Neuronal stem cell (in vitro differentiated cells): ENCODE results near the gene CDK14.

Source experiments
- DNase-seq: peaks from one replicate; pipeline ENCODE4 v3.0.0-alpha.2; 2013; ENCODE audit warnings: low spot score
- H2AFZ ChIP-seq: one replicate; pipeline ENCODE4 v1.6.1; 2013; ENCODE audit warnings: mild to moderate bottlenecking, low read length, inconsistent platforms
- H2AK5ac ChIP-seq: 2 replicates; pipeline ENCODE4 v1.6.1; 2013; ENCODE audit warnings: low read depth, mild to moderate bottlenecking, inconsistent platforms, low read length, moderate library complexity, mixed read lengths
- H2BK120ac ChIP-seq: 2 replicates; pipeline ENCODE4 v1.6.1; 2013; ENCODE audit warnings: low read depth, mild to moderate bottlenecking, inconsistent platforms, low read length, moderate library complexity, mixed read lengths
- H2BK12ac ChIP-seq: one replicate; pipeline ENCODE4 v1.6.1; 2013; ENCODE audit warnings: low read length, inconsistent platforms
- H2BK15ac ChIP-seq: 2 replicates; pipeline ENCODE4 v1.6.1; 2013; ENCODE audit warnings: mild to moderate bottlenecking, low read length, inconsistent platforms, mixed read lengths
- H2BK5ac ChIP-seq: one replicate; pipeline ENCODE4 v1.6.1; 2013; ENCODE audit warnings: inconsistent platforms, mild to moderate bottlenecking, low read length, moderate library complexity
- H3K14ac ChIP-seq: one replicate; pipeline ENCODE4 v1.6.1; 2013; ENCODE audit warnings: low read length, inconsistent platforms
- H3K18ac ChIP-seq: 2 replicates; pipeline ENCODE4 v1.6.1; 2013; ENCODE audit warnings: low read length, inconsistent platforms
- H3K23ac ChIP-seq: 2 replicates; pipeline ENCODE4 v1.6.1; 2013; ENCODE audit warnings: low read depth, mild to moderate bottlenecking, mixed read lengths, low read length, inconsistent platforms; ENCODE audit not compliant: poor library complexity
- H3K27ac ChIP-seq: replicated peaks from 3 replicates; pipeline ENCODE4 v1.5.1; 2013; ENCODE audit warnings: low read length, inconsistent platforms
- H3K27me3 ChIP-seq, 3 experiments: 2 replicates each; pipeline ENCODE4 v1.6.1; 2013; ENCODE audit warnings: low read length in 3 of 3, mild to moderate bottlenecking in 2 of 3, inconsistent platforms in 1 of 3, low read depth in 1 of 3, mixed read lengths in 1 of 3, moderate library complexity in 1 of 3; ENCODE audit not compliant: control insufficient read depth in 3 of 3, insufficient read depth in 3 of 3
- H3K36me3 ChIP-seq, 2 donors: replicated peaks in 1 of 2; 2 replicates each; pipeline ENCODE4 v1.6.1; 2013; ENCODE audit warnings: low read length in 2 of 2; ENCODE audit not compliant: control insufficient read depth in 2 of 2, insufficient read depth in 2 of 2
- H3K4ac ChIP-seq: 2 replicates; pipeline ENCODE4 v1.6.1; 2013; ENCODE audit warnings: inconsistent platforms, mild to moderate bottlenecking, low read length, moderate library complexity
- H3K4me1 ChIP-seq, 2 donors: 1 replicate in 1 of 2; 2 replicates in 1 of 2; pipeline ENCODE4 v1.6.1; 2013; ENCODE audit warnings: low read length in 2 of 2, low read depth in 1 of 2; ENCODE audit not compliant: control insufficient read depth in 2 of 2, insufficient read depth in 1 of 2
- H3K4me2 ChIP-seq: one replicate; pipeline ENCODE4 v1.6.1; 2013; ENCODE audit warnings: mild to moderate bottlenecking, low read length, inconsistent platforms; ENCODE audit not compliant: insufficient read depth, poor library complexity, severe bottlenecking
- H3K4me3 ChIP-seq, 2 donors: 2 replicates each; pipeline ENCODE4 v1.5.1; 2013; ENCODE audit warnings: low read length in 2 of 2, mild to moderate bottlenecking in 2 of 2, inconsistent platforms in 1 of 2, moderate library complexity in 1 of 2
- H3K79me1 ChIP-seq: one replicate; pipeline ENCODE4 v1.6.1; 2013; ENCODE audit warnings: low read depth, mild to moderate bottlenecking, inconsistent platforms, low read length, moderate library complexity
- H3K9ac ChIP-seq: one replicate; pipeline ENCODE4 v1.6.1; 2013; ENCODE audit warnings: mild to moderate bottlenecking, low read depth, low read length, inconsistent platforms; ENCODE audit not compliant: poor library complexity
- H3K9me3 ChIP-seq, 2 donors: replicated peaks in 1 of 2; 2 replicates each; pipeline versions ENCODE3 to v1.6.1; 2013; ENCODE audit warnings: low read length in 2 of 2, mild to moderate bottlenecking in 2 of 2, inconsistent platforms in 1 of 2, low read depth in 1 of 2, mixed read lengths in 1 of 2, moderate library complexity in 1 of 2; ENCODE audit not compliant: control insufficient read depth in 2 of 2, insufficient read depth in 1 of 2
- H4K8ac ChIP-seq: one replicate; pipeline ENCODE4 v1.6.1; 2013; ENCODE audit warnings: low read depth, mild to moderate bottlenecking, inconsistent platforms, low read length, moderate library complexity
- H4K91ac ChIP-seq: one replicate; pipeline ENCODE4 v1.6.1; 2013; ENCODE audit warnings: low read length, low read depth, mild to moderate bottlenecking, inconsistent platforms; ENCODE audit not compliant: poor library complexity
- WGBS, 2 donors: extraction: QIAGEN DNeasy Blood & Tissue Kit; methylation state at CpG; one replicate each; pipeline ENCODE4 v1.1.7; 2013; ENCODE audit warnings: missing lambda C conversion rate in 2 of 2, mixed read lengths in 1 of 2; ENCODE audit not compliant: insufficient read length in 2 of 2, insufficient replicate concordance in 1 of 2; ENCODE audit errors: extremely low coverage in 2 of 2; 5-methylcytosine and 5-hydroxymethylcytosine counted together

Gene CDK14

DNA sequence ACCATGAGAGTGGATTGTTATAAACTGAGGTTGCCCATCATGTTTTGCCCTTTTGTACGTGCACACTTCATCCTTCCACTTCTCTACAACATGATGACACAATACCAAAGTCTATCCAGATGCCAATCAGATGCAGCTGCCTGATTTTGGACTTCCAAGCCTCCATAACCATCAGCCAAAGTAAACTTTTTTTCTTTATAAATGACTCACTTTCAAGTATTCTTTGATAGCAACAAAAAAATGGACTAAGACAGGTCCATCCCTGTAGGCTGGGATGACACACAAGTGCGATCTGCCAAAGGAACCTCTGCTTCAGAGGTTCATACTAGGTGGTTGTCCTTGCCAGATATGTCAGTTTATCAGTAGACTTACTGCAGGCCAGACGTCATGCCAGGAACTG lies 347.9 kb downstream of the CDK14 start:
- H3K9ac ChIP-seq = no peak overlapping the region
- no peaks in the 10 kb centered on the region for H3K36me3 ChIP-seq
- no peak overlapping the region for H3K4me2 ChIP-seq
- DNase-seq = no peak
- H3K4me1 ChIP-seq = peaks cover 0 to 4% of the 10 kb centered on the region in 2 donors
- no peak overlapping the region for H2BK15ac ChIP-seq
- no peaks in the 10 kb centered on the region for H3K9me3 ChIP-seq
- no peak overlapping the region for H3K4me3 ChIP-seq
- H2BK120ac ChIP-seq = no peak overlapping the region
- no peak overlapping the region for H4K91ac ChIP-seq
- H2AFZ ChIP-seq = no peak overlapping the region
- H3K79me1 ChIP-seq = no peaks in the 10 kb centered on the region
- WGBS, 2 donors = no CpG with 5 or more reads among the region's 3 CpGs
- no peak overlapping the region for H3K14ac ChIP-seq
- no peak overlapping the region for H3K4ac ChIP-seq
- H3K27me3 ChIP-seq = no peaks in the 10 kb centered on the region
- H3K27ac ChIP-seq = no peak overlapping the region
- H3K18ac ChIP-seq = no peak overlapping the region
- no peak overlapping the region for H4K8ac ChIP-seq
- no peak overlapping the region for H2AK5ac ChIP-seq
- no peak overlapping the region for H2BK12ac ChIP-seq
- peak overlapping the region; percentile 12 for H3K23ac ChIP-seq
- H2BK5ac ChIP-seq = no peak overlapping the region

GRCh38 chr7:90945104-90945787 lies 349.1 kb downstream of the CDK14 start:
- no peaks in the 10 kb centered on the region for H3K36me3 ChIP-seq
- no peak overlapping the region for H2BK15ac ChIP-seq
- WGBS, 2 donors = no CpG with 5 or more reads among the region's 5 CpGs
- H4K91ac ChIP-seq = no peak overlapping the region
- no peak overlapping the region for H3K14ac ChIP-seq
- H3K27me3 ChIP-seq = no peaks in the 10 kb centered on the region
- no peak overlapping the region for H4K8ac ChIP-seq
- no peak overlapping the region for H3K23ac ChIP-seq
- no peak overlapping the region for H3K4ac ChIP-seq
- H3K4me3 ChIP-seq = no peak overlapping the region
- no peak for DNase-seq
- no peak overlapping the region for H2BK120ac ChIP-seq
- H2BK12ac ChIP-seq = no peak overlapping the region
- H3K27ac ChIP-seq = no peak overlapping the region
- H2AFZ ChIP-seq = no peak overlapping the region
- no peak overlapping the region for H3K4me2 ChIP-seq
- no peak overlapping the region for H3K18ac ChIP-seq
- H2BK5ac ChIP-seq = no peak overlapping the region
- no peaks in the 10 kb centered on the region for H3K9me3 ChIP-seq
- H3K9ac ChIP-seq = no peak overlapping the region
- H3K4me1 ChIP-seq = peaks cover 0 to 4% of the 10 kb centered on the region in 2 donors
- no peak overlapping the region for H2AK5ac ChIP-seq
- no peaks in the 10 kb centered on the region for H3K79me1 ChIP-seq

- Histone ChIP-seq H2AK5ac (no peak overlapping the region), H2AFZ (no peak overlapping the region), H3K79me1 (no peaks in the 10 kb centered on the region), H3K27me3 (no peaks in the 10 kb centered on the region), H3K14ac (no peak overlapping the region), H3K23ac (no peak overlapping the region), H3K4me1 (peaks cover 4 to 5% of the 10 kb centered on the region in 2 donors), H3K9me3 (no peaks in the 10 kb centered on the region), H3K4me3 (no peak overlapping the region), H2BK120ac (no peak overlapping the region), H2BK12ac (no peak overlapping the region), H3K4ac (no peak overlapping the region), H2BK5ac (no peak overlapping the region), H3K9ac (no peak overlapping the region), H4K8ac (no peak overlapping the region), H4K91ac (no peak overlapping the region), H3K36me3 (no peaks in the 10 kb centered on the region), H3K27ac (no peak overlapping the region), H3K18ac (peak overlapping the region; percentile 84), H3K4me2 (no peak overlapping the region), H2BK15ac (no peak overlapping the region)
- WGBS, 2 donors = no CpG with 5 or more reads among the region's 10 CpGs
- no peak for DNase-seq
Observed at GRCh38 chr7:90946730-90947501, 350.8 kb downstream of the CDK14 start.

GRCh38 chr7:90948085-90948484 lies 352.0 kb downstream of the CDK14 start:
- Histone ChIP-seq H2BK12ac (no peak overlapping the region), H3K14ac (no peak overlapping the region), H2BK120ac (no peak overlapping the region), H3K27ac (no peak overlapping the region), H2AFZ (no peak overlapping the region), H3K18ac (no peak overlapping the region), H2BK5ac (no peak overlapping the region), H3K23ac (no peak overlapping the region), H3K27me3 (no peaks in the 10 kb centered on the region), H4K8ac (no peak overlapping the region), H2AK5ac (no peak overlapping the region), H3K79me1 (no peaks in the 10 kb centered on the region), H4K91ac (no peak overlapping the region), H3K9me3 (no peaks in the 10 kb centered on the region), H3K4me2 (no peak overlapping the region), H3K36me3 (no peaks in the 10 kb centered on the region), H3K4me1 (peaks cover 6 to 16% of the 10 kb centered on the region in 2 donors), H3K4me3 (no peak overlapping the region), H3K9ac (no peak overlapping the region), H3K4ac (no peak overlapping the region), H2BK15ac (no peak overlapping the region)
- no peak for DNase-seq
